GM12872 (cell line): ENCODE measurements around the gene MOV10.

Experiments used
- TF ChIP-seq, protein P1 (sequence below): IDR thresholded peaks from 3 replicates; pipeline ENCODE4 v1.5.1; 2011; ENCODE audit warnings: low read depth, mild to moderate bottlenecking, low read length, moderate library complexity; ENCODE audit not compliant: insufficient read depth

MOV10 gene

DNA sequence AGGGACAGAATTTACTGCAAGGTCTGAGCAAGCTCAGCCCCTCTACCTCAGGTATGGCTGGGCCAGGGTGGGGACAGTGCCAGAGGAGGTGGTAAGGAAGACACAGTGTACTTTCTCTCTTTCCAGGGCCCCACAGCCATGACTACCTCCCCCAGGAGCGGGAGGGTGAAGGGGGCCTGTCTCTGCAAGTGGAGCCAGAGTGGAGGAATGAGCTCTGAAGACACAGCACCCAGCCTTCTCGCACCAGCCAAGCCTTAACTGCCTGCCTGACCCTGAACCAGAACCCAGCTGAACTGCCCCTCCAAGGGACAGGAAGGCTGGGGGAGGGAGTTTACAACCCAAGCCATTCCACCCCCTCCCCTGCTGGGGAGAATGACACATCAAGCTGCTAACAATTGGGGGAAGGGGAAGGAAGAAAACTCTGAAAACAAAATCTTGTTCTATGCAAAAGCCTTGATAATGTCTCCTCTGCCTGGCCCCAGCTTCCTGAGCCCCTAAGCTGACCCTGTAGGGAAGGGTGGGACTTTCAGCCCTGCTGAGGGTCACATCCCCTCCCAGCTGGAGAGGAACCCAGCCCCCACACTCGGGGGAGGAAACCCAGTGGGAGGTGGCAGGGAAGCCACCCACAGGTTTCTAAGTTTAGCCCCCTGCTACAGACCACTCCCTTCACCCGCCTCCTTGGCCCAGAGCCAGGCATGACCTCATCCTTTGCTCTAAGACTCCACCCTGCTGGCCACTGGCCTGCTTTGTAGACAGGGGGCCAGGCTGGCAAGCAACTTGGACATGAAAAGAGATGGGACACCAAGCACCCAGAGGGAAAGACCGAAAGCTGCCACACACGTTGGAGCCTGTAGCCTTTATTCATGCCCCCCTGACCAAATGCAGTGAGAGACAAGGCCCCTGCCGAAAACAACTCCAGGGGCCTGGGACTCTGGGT, 26.1 kb downstream of the MOV10 start:
- TF ChIP-seq, protein P1, sequence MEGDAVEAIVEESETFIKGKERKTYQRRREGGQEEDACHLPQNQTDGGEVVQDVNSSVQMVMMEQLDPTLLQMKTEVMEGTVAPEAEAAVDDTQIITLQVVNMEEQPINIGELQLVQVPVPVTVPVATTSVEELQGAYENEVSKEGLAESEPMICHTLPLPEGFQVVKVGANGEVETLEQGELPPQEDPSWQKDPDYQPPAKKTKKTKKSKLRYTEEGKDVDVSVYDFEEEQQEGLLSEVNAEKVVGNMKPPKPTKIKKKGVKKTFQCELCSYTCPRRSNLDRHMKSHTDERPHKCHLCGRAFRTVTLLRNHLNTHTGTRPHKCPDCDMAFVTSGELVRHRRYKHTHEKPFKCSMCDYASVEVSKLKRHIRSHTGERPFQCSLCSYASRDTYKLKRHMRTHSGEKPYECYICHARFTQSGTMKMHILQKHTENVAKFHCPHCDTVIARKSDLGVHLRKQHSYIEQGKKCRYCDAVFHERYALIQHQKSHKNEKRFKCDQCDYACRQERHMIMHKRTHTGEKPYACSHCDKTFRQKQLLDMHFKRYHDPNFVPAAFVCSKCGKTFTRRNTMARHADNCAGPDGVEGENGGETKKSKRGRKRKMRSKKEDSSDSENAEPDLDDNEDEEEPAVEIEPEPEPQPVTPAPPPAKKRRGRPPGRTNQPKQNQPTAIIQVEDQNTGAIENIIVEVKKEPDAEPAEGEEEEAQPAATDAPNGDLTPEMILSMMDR = no peak

DNA sequence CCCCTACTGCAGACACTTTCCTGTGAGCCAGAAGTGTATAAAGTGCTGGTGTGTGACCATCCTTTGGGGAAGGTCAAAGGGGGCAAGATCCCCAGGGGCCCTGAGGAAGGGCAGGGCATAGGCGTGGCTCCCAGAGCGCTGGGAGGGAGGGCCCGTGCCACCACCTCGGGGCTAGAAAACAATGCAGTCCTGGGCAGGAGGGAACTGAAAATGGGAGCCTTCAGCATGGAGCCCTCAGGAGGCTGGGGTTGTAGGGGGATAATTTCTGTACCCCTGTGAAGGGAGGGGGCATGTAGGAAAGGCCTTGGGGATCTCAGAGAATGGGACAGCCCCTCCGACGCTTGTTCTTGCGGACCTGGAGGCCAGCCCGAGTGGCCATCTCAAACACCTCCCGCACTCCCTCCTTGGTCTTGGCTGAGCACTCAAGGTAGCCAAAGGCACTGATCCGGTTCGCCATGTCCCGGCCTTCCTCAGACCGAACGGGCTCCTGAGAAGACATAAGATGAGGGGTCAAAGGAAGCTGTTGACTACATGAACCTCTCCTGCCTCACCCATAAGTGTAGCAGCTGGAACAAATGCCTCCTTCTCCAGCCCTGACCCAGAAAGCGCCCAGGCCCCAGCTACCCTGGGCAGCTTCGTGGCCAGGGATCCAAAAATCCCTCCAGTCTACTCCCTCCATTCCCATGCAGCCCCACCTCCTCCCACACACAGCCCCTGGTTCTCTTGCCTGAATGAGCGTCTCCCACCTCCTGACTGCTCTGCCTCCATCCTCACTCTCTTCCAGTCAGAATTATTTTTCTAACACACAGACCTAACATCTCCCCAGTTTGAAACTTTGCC, 27.0 kb downstream of the MOV10 start:
- TF ChIP-seq, protein P1 = no peak

DNA sequence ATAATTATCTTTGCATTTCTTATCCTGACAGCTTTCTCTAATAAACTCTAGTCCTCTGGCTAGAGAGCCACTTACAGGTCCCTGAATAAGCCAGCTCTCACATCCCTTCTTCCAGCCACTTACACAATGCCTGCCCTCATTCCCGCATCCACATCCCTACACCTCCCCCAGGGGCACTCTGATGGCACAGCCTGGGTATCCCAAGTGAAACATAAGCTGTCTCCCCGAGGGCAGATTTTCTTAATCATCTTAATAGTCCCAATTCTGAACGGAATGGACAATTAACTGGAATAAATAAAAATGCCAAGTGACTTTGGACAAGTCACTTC, 27.6 kb downstream of the MOV10 start:
- TF ChIP-seq, protein P1 = no peak

DNA sequence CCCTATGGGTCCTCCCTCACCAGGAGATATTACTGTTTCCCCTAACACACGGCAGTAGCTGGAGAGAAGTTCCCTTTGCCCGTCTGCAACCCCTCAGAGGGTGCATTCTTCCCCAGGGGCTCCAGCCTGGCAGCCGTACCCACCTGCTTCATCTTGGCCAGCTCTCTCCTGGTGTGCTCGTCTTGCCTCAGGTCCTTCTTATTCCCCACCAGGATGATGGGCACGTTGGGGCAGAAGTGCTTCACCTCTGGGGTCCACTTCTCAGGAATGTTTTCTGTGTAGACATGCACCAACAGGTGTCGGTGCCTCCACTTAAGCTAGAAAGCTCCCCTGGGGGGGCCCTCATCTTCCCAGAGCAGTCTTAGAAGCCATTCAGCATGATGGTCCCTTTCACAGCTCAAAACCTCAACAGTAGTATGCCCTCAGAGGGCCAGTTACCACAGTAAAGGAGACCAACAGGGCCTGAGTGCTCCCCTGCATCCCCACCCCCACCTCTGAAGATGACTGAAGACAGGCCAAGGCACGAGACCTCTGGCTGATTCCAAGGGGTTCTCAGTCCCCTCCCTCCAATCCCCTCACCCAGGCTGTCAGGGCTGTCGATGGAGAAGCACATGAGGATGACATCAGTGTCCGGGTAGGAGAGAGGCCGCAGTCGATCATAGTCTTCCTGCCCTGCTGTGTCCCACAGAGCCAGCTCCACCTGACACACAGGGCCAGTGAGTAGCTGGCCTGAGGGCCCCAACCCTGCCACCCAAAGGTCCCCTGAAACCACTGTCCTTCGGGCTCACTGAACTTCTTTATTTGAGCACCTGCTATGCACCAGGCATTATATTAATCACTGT, 28.2 kb downstream of the MOV10 start:
- TF ChIP-seq, protein P1 = no peak

DNA sequence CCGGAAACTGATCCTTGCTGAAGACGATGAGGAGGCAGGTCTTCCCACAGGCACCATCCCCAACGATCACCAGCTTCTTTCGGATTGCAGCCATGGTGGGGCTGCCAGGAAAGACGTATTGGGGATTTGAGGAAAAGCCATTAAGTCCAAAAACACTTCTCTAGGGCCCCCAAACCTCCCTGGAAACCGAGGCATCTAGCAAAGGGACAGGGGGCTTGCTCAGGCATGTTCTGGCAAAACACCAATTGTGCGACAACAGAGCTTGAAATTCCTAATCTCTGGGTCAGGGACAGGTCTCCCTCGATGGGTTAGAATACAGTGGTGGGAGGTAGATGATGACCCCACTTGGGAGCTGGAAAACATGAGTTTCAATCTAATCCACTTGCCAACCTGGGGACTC, 29.2 kb downstream of the MOV10 start:
- TF ChIP-seq, protein P1 = no peak

DNA sequence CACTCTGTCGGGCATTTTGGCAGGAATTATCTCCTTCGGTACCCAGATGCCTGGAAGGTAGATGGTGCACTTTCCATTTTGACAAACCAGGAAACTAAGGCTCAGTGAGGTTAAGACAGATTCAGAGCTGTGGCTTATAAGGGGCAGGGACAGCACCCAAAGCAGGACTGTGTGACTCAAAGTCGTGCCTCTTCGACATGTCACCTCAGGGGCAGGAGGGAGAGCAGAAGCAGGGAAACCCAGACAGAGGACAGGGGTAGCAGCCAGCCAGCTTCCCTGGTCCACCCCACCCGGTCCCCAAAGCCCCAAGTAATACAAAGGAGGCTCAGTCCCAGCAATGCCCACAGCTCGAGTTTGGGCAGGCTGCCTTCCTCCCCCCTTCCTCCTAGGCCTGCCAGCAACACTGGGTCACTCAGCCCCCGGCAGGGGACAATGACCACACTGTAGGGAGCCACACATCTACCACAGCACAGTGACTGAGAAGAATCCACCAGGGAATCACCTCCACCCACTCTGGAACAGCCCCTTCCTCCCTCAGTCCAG, 30.0 kb downstream of the MOV10 start:
- TF ChIP-seq, protein P1 = no peak
